ENCODE data around the gene OMA1.
"Not testable (repeated sequence)": the region's sequence is repeated elsewhere in the genome, so short reads cannot be mapped to it uniquely, and the experiment has no call there.

OMA1 gene

DNA sequence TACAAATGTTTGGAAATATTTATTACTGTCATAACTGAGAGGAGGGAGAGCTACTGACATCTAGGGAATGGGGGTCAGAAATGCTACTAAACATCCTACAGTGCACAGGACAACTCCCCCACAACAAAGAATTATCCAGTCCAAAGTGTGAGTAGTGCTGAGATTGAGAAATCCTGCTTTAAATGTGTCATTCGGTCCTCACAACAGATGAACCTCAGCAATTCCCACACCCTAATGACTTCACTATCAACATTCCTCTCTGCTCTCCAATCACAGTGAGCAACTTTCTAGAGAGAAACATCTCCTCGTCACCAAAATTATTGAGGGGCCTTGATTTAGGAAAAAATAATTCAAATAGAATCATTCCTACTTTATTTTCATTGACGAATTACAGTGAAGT is 18.0 kb downstream of the OMA1 start:
- DNase-seq (ENCODE audit: low spot score) = no peak
- peak; percentile 74 for FAIRE-seq

DNA sequence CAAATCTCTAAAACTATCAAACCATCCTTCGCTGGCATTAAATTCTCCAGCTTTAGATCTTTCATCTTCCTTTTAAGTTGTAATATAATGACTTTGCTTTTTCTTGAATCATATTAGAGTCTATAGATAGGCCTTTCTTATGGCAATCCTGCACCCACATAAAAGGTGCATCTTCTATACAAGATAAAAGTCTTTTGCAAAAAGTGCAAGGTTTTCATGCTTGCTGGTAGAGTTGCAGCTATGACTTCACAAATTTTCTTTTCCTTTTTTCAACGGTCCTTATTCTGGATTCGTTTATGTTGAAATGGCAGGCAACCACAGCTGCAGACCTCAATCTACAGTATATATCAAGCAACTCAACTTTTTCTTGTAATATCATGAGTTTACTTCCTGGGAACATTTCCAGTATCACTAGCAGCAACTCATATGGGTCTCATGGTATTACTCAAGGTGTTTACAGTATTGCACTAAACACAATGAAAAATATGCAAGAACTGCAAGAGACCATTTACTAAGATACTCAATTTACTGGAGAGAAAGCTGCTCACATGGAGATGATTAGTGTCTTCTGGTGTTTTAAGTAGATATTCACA is 22.1 kb downstream of the OMA1 start:
- DNase-seq (ENCODE audit: low spot score) = no peak
- FAIRE-seq = no peak

DNA sequence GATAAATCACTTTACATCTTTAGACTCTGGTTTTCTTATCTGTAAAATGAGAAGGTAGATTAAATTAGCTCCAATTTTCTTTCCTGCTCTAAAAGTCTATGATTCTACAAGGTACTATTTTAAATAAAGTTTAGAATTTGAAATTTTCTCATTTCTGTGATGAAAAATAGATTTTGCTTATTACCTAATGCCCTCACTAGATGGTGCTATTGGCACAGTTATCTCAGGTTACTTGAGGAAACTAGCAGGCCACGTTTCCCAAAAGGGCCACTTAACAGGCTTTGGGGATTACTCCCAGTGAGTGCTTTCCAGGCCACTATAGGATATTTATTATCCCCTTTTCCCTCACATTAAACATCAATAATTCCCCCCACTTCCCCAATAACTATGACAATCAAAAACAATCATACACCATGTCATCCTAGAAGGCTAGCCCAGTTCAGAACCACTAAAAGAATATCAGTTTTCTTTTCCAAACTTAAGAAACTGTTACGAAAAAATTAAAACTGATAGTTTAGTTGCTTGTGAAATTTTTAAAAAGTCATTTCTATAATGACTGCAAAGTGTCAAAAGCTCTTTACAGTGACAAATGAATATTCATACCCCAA is 30.6 kb downstream of the OMA1 start:
- peak; percentile 59 for DNase-seq (ENCODE audit: low spot score)
- FAIRE-seq = no peak

DNA sequence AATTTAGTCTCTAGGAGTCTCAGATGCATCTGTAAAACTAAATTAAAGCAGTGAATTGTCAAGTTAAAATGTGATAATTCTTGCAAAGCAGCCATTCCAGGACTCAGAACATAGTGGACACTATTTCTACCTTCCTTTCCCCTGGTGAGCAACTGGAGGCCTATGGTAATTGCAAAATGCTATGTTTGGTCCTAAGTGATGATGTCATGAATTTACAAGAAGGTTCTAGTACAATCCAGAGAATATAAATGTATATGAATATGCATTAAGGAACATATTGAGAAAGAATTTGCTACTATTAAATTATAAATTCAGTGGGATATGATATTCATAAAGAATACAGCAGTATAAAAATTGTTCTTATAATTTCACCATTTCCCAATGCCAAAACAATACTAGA is 32.6 kb downstream of the OMA1 start:
- no peak for FAIRE-seq
- no peak for DNase-seq (ENCODE audit: low spot score)

DNA sequence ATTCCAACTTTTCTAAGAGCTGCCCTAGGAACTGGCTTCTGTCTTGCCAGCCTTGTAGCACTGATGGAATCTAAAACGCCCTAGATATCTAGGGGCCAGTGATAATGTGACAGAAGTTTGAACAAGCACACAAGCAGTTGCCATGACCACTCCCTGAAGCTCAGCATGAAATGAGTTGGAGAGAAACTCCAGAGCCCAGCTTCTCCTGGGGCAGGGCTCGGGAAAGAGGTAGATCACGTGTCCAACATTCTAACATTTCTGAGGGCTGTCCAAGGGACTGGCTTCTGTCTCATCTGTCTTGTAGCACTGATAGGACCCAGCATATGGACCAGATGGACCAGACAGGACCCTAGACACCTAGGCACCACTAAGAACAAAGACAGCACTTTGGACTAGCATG is 37.9 kb downstream of the OMA1 start:
- no peak for FAIRE-seq
- no peak for DNase-seq (ENCODE audit: low spot score)

DNA sequence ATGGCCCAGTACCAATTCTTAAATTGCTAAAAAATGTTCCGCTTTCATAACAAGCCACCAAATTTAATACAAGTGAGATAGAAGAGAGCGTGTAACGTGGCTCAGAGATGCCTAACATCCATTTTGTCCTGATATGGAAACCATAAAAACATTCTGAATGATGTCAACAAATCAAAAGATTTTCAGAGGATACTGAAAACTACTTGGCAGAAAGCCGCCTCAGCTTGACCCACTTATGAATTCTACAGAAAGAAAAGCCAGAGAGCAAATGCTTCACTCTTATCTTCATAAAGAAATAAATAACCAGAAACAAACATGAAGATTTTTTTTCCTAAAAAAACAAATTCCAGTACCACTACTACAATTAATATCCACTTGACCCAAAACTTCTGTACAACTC is 41.2 kb downstream of the OMA1 start:
- DNase-seq (ENCODE audit: low spot score) = no peak
- FAIRE-seq = no peak

DNA sequence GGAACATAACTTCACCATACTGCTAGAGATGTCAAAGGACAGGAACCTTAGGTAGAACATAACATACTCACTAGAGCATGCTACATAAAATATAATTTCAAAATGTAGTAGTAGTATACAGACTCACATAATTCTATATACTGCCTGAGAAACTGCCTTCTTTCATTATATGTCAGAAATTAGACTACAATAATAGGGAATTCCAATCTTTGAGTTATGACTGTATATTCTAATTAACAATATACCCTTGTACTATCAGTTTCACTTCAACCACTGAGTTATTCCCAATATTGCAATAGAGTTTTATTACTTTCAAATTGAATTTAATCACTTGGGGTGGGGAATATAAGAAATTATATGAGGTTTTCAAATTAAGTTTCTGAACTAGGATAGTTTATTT is 44.0 kb downstream of the OMA1 start:
- DNase-seq (ENCODE audit: low spot score) (no peak), FAIRE-seq (no peak)

DNA sequence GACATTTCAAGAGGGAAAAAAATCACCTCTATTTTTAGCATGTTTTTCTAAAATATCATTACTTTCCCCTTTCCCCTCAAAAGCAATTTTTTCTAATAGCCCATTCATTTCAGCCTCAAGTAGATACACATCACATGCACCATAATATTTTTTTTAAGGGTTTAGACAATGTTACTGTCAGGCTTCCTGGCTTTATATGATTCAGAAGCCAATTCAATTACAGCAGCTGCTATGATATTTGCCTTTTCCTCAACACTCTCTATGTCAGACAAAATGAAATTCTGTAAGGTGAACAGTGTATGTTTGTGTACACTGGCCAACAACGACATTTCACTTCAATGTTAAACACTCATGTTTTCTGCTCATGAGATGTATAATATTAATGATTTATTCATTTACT is 46.5 kb downstream of the OMA1 start:
- FAIRE-seq = no peak
- DNase-seq (ENCODE audit: low spot score) = no peak

DNA sequence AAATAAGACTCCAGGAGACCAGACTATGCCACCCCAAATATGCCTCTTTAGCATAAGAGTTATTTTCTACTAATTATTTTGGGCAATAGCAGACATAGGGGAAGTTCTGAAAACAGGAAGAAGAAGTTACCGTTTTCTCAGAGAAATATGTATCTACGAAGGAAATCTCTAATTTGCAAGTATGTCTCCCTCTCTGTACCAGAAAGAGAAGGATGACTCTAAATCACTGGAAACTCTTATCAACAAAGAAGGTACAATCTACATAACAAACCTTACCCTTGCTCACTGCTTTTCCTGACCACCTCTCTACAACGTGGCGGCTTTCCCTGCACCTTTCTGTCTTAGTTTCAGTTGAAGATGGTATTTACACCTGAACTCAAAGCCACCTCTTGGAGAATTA is 49.0 kb downstream of the OMA1 start:
- FAIRE-seq = no peak
- DNase-seq (ENCODE audit: low spot score) = no peak

DNA sequence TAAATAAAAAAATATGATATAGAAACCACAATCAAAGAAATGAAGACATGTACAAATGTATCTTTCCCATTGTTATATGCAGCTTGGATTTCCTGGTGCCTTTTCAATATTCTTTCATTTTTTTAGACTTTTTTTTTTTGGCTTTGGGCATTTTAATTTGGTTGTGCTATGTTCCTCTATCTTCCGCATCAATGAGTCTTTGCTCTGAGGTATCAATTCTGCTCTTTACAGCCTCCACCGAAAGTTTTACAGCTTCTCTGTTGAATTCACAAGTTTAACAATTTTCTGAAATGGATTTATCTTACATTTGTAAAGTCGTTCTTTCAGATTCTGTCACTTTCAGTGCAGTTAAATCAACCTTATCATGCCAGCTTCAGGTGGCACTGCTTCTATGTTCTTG is 50.5 kb downstream of the OMA1 start:
- DNase-seq (ENCODE audit: low spot score) (no peak), FAIRE-seq (no peak)

DNA sequence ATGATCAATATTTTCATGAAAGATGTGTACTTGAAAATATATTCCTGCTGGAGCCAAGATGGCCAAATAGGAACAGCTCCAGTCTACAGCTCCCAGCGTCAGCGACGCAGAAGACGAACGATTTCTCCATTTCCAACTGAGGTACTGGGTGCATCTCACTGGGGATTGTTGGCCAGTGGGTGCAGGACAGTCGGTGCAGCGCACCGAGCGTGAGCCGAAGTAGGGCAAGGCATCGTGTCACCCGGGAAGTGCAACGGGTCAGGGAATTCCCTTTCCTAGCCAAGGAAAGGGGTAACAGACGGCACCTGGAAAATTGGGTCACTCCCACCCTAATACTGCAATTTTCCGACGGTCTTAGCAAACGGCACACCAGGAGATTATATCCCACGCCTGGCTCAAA is 57.6 kb downstream of the OMA1 start:
- not testable (repeated sequence) for FAIRE-seq; DNase-seq (ENCODE audit: low spot score)

DNA sequence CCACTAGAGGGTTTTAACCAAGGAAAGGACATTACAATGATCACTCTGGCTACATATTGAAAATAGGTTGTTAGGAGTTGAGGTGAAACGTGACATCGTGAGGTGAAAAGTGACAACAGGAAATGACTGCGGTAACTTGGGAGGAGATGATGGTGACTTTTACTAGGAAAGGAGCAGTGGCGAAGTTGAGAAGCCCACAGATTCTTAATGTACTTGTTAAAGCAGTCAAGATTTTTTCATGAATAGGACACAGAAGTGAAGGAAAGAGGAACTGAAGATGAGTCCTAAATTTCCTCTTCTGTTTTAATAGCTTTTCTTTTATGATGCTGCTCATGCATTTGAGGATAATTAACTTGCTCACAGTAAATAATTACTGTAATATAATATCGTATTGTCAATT is 59.5 kb downstream of the OMA1 start:
- FAIRE-seq (no peak), DNase-seq (ENCODE audit: low spot score) (no peak)

DNA sequence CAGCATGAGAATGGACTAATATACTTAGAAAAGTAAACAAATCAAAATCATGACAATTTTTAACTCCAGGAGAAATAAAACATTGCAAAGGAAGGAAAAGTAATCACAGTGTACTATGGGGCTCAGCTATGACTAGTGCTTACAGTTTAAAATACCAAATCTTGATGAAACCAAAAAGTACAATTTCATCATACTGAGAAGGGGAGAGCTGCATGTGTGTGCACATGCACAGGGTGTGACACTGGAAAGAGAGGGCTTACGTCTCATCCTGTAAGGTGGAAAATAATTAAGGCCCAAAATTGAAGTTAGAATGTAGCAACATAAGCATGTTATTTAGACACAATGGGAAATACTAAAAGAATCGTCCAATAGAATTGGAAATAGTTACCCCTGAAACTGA is 64.6 kb downstream of the OMA1 start:
- FAIRE-seq = no peak
- DNase-seq (ENCODE audit: low spot score) = no peak

DNA sequence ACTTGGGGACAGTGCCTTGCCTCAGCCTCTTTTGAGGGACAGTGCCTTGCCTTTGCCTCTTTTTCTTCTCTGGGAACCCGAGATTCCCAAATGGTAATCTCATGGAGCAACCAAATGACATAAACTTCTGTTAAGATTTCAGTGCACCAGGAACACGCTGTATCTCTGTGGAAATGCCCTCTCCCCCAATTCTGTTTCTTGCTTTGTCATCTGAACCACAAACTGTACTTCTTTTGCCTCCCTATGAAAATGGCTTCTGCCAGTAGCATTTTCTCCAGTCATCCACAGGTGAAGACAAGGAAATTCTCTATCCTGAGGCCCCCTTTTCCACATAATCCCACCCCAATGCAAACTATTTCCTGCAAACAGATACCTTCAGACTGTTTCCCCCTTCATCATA is 66.3 kb downstream of the OMA1 start:
- FAIRE-seq (no peak), DNase-seq (ENCODE audit: low spot score) (no peak)

DNA sequence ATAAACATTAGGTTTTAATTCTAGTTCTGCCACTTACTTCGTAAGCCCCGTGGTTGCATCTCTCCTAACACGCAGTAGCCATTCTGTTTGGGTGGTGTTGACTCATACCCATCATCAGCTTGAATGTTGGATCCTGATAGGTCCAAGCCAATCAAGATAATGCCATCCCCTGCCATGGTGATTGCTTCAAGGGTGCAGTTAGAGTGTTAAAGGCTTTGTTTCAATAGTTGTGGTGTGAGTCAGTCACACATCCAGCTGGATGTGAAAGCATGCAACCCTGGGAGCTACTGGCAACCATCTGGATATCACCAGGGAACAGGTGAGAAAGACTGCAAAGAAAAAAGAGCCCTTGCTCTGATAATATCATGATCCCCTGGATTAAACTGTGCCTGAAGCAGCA is 69.1 kb downstream of the OMA1 start:
- no peak for FAIRE-seq
- DNase-seq (ENCODE audit: low spot score) = no peak

DNA sequence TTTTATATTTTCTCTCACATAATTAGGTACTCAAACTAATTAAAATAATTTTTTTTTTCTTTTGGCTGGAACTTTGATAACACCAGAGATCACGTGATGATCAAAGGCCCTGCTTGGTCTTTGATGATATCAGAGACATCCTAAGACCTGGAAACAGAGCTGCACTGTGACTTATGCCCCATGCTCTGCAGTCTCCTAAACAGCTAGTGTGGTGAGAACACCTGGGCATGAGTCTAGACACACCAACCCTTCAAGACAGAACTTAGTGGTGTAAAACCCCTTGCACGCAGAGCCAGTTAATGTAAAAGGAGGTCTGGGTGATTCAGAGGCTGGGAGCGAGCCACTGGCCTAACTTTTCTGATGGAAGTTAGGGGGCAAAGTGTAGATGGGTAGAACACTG is 70.3 kb downstream of the OMA1 start:
- DNase-seq (ENCODE audit: low spot score) (no peak), FAIRE-seq (no peak)

DNA sequence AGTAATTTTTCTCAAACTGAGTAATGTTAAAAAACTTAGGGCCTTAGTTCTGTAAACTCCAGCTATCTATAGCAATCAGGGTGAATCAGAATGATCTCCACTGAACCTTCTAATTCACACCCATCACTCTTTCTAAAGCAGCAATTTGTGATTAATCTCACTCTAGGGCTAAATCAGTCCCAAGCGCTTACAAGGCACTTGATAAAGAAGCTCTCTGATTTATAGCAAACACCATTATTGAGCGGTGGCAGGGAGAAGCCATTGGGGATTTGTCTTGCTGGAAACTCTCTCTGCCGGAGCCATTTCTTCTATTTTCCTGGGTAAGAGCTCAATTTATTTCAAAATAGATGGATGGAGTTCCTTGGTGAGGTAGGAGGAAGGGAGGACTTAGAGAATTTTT is 77.0 kb downstream of the OMA1 start:
- DNase-seq (ENCODE audit: low spot score) = no peak
- no peak for FAIRE-seq

DNA sequence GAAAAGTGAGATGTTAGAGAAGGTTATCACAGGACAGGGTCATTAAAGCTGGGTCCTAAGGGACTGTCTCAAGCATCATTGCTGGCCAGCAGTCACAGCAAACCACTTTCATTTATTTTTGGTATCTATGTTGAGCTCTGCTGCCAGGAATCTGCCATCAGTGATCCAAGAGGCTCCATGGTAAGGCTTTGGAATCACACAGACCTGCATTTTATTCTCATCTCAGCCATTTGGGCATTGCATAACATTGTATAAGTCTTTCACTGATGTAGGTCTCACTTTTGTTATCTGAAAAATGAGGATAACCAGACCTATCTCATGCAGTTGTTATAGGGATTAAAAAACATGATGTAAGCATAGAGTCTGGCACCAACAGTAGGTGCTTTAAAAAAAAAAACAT is 77.5 kb downstream of the OMA1 start:
- no peak for FAIRE-seq

DNA sequence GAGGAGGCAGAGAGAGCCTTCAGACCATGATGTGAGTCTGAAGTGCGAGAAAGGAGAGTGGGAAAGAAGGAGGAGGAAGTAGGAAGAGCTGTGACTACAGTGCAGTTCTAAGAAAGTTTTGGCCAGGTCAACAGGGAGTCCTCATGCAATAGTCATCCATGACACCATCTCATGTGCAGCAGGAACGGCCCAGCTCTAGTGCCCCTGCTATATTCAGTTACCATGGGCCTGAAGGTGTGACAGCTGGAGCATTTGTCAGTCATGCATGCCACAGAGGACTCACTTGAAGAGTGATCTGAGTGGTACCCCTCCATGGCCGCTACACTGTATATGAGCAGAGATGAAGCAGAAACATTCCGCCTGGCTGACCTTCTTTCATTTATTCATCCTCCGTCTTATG is 77.9 kb downstream of the OMA1 start:
- DNase-seq (ENCODE audit: low spot score) = no peak
- FAIRE-seq = no peak

More for the DNA sequence above, 77.5 kb downstream of the OMA1 start:
- DNase-seq (ENCODE audit: low spot score) = no peak

DNA sequence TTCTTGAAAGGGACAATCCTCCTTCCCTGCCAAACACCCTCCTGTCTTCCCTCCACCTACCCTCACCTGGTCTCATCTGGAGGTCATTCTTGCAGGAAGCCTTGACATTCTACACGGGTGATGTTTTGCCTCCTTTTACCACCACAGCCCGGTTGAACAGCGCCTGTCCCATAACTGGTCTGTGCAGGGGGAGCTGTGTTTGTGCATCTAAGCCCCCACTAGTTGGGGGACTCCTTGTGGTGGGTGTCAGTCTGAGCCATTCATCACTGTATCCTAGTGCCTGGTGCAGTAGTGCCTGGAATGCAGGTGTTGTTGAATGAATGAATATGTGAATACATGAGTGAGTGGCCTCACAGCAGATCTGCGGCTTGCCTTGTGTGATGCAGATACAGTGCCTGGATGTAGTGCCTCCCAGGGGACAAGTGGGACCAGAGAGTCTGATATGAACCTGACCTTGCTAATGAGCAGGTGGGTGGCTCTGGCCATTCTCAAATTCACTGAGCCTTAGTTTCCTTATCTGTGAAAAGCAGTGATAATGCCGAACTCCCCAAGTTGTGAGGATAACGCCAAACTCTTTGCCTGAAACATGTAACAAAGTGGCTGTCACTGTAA is 79.8 kb downstream of the OMA1 start:
- no peak for DNase-seq (ENCODE audit: low spot score)

DNA sequence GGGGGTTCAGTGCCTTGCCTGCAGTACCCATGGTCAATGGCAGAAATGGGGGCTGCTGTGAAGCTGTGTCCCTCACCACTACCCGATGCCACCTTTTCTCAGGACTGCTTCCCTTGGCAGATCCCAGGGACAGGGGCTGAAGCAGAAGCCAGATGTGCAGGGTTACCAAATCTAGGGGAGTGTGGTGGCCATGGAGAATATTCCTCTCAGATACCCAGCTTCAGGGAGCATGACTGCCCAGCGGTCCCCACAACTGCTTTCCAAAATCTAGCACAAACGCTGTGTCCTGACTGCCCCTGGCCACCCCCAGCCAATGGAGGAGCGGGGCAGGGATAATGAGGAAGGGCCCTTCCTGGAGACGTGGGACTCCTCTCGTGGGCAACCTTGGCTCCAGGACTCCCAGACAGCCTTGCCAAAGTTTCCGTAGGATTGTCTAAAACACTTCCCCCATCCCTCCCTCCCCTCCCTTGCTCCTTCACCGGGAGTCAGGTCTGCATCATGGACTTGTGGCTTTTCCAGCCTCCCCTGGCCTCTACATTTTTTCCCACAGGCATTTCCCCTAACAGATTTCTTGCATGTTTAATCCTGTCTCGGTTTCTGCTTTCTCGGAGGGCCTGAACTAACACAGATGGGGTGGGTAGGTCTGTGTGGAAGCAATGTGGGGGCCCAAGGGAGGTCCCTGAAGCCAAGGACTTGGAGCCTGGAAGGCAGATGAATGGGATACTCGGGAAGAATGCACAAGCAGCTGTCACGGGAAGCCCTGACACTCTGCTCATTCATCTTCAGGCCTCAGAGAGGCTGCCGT is 80.5 kb downstream of the OMA1 start:
- DNase-seq (ENCODE audit: low spot score) (no peak), FAIRE-seq (no peak)

More for the DNA sequence above, 79.8 kb downstream of the OMA1 start:
- no peak for FAIRE-seq

DNA sequence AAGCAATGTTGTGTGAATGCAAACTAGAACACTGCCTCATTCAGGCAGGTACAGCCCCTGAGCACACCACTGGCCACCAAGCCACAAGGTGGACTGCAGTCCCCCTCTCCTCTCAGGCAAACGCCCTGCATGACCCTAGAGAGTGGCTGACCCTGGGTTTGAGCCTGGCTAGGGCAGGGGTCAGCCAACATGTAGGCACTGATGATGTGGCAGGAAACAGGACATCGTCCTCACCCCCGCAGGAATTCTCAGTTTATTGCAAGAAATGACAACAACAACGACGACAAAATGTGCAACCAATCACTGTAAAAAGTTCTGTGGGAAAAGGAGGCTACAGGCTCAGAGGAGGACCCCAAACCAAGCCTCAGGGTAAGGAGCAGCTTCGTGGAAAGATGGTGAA is 81.3 kb downstream of the OMA1 start:
- no peak for FAIRE-seq
- no peak for DNase-seq (ENCODE audit: low spot score)
